Activated T-cell treated with anti-CD3 and anti-CD28 coated beads, Interleukin-2, amount 50 U/mL, for 72 hours (primary cell): ENCODE results near the gene FALEC. TPM values are rescaled to one million over a fixed set of nuclear protein-coding genes. Genes with fewer than 3 reads are reported as not detected.

Experiments
- ATAC-seq, 2 donors: fragments of 150-1000 bp; cut with Tn5 transposase; replicated peaks in 1 of 2; 2 replicates each; pipeline ENCODE4 v1.10.0; 2021; ENCODE audit warnings: moderate library complexity in 2 of 2, mild to moderate bottlenecking in 1 of 2
- DNase-seq, 2 donors: peaks; one replicate each; pipeline ENCODE4 v3.0.0; 2021 to 2022; ENCODE audit warnings: mixed read lengths in 1 of 2
- H3K27ac Mint-ChIP-seq: one replicate; pipeline ENCODE4 v1.8.0; 2022; ENCODE audit warnings: mild to moderate bottlenecking, moderate library complexity, mixed read lengths
- H3K27me3 Mint-ChIP-seq: one replicate; pipeline ENCODE4 v1.8.0; 2022; ENCODE audit warnings: low read depth, mixed read lengths
- H3K36me3 Mint-ChIP-seq, 2 donors: one replicate each; pipeline ENCODE4 v1.8.0; 2022; ENCODE audit warnings: mixed read lengths in 2 of 2, mild to moderate bottlenecking in 1 of 2; ENCODE audit not compliant: insufficient read depth in 2 of 2
- H3K4me1 Mint-ChIP-seq: one replicate; pipeline ENCODE4 v1.8.0; 2022; ENCODE audit warnings: low read depth, mixed read lengths
- H3K4me3 Mint-ChIP-seq, 2 donors: one replicate each; pipeline ENCODE4 v1.8.0; 2022; ENCODE audit warnings: mild to moderate bottlenecking in 2 of 2, mixed read lengths in 2 of 2, moderate library complexity in 2 of 2
- H3K9me3 Mint-ChIP-seq, 2 donors: one replicate each; pipeline ENCODE4 v1.8.0; 2022; ENCODE audit warnings: mixed read lengths in 2 of 2
- total RNA-seq, 2 donors: library from RNA; stranded (reverse); gene quantifications; one replicate each; pipeline ENCODE4 v1.2.3, GENCODE V29; 2022

Gene FALEC
- total RNA-seq, 2 donors from 2014 or later, result 0.79 TPM; not detected in 1

DNA sequence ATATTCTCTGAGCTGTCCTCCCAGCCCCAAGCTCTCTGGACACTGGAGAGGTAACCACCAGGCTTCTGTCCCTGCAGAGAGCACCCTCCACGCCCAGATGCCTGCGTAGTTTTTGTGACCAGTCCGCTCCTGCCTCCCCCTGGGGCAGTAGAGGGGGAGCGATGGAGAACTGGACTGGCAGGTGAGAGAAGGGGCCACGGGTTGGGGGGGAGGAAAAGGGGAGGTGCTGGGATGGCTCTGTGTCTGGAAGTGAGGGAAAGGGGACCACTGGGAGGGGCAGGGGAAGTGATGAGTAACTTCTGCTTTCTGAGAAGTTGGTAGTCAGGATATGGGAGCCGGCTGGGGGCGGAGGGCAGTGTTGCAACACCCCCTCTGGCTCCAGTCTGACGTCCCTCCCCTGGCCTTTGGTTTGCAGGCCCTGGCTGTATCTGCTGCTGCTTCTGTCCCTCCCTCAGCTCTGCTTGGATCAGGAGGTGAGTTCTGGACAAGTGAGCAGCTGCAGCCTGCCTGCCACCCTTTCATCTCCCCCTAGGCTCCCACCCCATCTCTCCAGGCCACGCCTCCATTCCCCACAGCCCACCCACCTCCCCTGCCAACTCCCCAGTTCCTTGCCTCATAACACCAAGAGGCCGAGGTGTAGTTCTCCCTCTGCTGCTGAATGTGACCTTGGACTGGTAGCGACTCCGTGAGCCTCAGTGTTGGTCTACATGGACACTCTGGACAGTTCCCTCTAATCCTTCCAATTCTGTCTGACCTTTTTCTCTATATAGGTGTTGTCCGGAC lies 36.8 kb downstream of the FALEC start:
- H3K27me3 Mint-ChIP-seq, result peaks cover 14% of the 10 kb centered on the region
- H3K4me1 Mint-ChIP-seq, result peaks cover 36% of the 10 kb centered on the region
- ATAC-seq, result peak; percentile 6 to 28
- peak overlapping the region; percentile 13 to 55 for H3K4me3 Mint-ChIP-seq
- peak overlapping the region; percentile 16 for H3K27ac Mint-ChIP-seq
- no peak for DNase-seq
- H3K36me3 Mint-ChIP-seq, result peaks cover 0 to 3% of the 10 kb centered on the region in 2 donors
- no peaks in the 10 kb centered on the region for H3K9me3 Mint-ChIP-seq

DNA sequence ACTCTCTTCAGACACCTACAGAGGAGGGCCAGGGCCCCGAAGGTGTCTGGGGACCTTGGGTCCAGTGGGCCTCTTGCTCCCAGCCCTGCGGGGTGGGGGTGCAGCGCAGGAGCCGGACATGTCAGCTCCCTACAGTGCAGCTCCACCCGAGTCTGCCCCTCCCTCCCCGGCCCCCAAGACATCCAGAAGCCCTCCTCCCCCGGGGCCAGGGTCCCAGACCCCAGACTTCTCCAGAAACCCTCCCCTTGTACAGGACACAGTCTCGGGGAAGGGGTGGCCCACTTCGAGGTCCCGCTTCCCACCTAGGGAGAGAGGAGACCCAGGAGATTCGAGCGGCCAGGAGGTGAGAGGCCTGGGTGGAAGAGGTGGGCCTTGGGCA lies 37.3 kb downstream of the FALEC start:
- peaks cover 14% of the 10 kb centered on the region for H3K27me3 Mint-ChIP-seq
- DNase-seq (no peak), ATAC-seq (no peak)
- no peak overlapping the region for H3K27ac Mint-ChIP-seq
- H3K36me3 Mint-ChIP-seq, result peaks cover 0 to 3% of the 10 kb centered on the region in 2 donors
- no peaks in the 10 kb centered on the region for H3K9me3 Mint-ChIP-seq
- peaks cover 36% of the 10 kb centered on the region for H3K4me1 Mint-ChIP-seq
- peak overlapping the region in 1 of 2 donors; percentile 55 for H3K4me3 Mint-ChIP-seq

DNA sequence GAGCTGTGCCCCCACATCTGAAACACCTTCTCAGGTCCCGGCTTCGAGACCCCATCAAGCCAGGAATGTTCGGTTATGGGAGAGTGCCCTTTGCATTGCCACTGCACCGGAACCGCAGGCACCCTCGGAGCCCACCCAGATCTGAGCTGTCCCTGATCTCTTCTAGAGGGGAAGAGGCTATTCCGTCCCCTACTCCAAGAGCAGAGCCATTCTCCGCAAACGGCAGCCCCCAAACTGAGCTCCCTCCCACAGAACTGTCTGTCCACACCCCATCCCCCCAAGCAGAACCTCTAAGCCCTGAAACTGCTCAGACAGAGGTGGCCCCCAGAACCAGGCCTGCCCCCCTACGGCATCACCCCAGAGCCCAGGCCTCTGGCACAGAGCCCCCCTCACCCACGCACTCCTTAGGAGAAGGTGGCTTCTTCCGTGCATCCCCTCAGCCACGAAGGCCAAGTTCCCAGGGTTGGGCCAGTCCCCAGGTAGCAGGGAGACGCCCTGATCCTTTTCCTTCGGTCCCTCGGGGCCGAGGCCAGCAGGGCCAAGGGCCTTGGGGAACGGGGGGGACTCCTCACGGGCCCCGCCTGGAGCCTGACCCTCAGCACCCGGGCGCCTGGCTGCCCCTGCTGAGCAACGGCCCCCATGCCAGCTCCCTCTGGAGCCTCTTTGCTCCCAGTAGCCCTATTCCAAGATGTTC lies 38.0 kb downstream of the FALEC start:
- peaks cover 14% of the 10 kb centered on the region for H3K27me3 Mint-ChIP-seq

DNA sequence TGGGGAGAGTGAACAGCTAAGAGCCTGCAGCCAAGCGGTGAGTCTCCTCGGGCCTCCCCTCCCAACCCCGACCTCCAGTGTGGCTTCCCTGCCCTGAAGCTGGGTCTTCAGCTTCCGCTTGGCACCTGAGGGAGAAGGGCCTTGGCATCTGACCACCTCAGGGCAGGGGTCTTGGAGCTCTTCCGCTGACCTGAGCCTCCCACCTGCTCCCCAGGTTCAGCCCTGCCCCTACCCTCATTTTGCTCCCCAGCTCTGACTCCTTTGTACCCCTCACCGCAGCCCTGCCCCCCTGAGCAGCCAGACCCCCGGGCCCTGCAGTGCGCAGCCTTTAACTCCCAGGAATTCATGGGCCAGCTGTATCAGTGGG lies 38.5 kb downstream of the FALEC start:
- Mint-ChIP-seq H3K9me3 (no peaks in the 10 kb centered on the region), H3K36me3 (peaks cover 0 to 3% of the 10 kb centered on the region in 2 donors), H3K27ac (no peak overlapping the region), H3K4me1 (peaks cover 32% of the 10 kb centered on the region), H3K27me3 (peaks cover 14% of the 10 kb centered on the region), H3K4me3 (no peak overlapping the region)
- DNase-seq (no peak), ATAC-seq (no peak)

More for the DNA sequence above, 38.0 kb downstream of the FALEC start:
- ATAC-seq, result no peak
- peaks cover 0 to 3% of the 10 kb centered on the region in 2 donors for H3K36me3 Mint-ChIP-seq
- H3K4me3 Mint-ChIP-seq, result no peak overlapping the region
- DNase-seq, result no peak
- H3K9me3 Mint-ChIP-seq, result no peaks in the 10 kb centered on the region
- no peak overlapping the region for H3K27ac Mint-ChIP-seq
- peaks cover 33% of the 10 kb centered on the region for H3K4me1 Mint-ChIP-seq

DNA sequence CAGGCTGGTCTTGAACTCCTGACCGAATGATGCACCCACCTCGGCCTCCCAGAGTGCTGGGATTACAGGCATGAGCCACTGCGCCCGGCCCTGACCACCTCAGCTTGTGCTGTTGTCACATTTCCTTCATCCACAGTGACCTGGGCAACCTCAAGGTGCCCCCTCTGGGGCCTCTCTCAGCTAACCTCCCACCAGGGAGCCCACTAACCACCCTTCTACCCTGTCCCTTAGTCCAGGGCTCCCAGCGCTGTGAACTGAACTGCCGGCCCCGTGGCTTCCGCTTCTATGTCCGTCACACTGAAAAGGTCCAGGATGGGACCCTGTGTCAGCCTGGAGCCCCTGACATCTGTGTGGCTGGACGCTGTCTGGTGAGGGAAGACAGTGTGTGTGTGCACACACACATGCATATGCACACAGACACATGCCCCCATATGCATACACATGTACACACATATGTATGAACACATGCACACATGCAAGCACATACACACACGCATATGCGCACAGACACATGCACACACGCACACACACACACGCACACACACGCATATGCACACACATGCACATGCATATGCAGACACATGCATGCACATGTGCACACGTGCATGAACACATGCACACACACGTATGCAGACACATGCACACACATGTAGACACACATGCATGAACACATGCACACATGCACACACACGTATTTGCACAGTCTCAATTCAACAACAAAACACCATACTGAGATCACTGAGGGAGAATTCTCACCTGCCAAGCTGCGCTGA lies 39.8 kb downstream of the FALEC start:
- Mint-ChIP-seq H3K4me3 (no peak overlapping the region), H3K4me1 (peaks cover 33% of the 10 kb centered on the region), H3K27me3 (peaks cover 8% of the 10 kb centered on the region), H3K36me3 (peaks cover 0 to 3% of the 10 kb centered on the region in 2 donors), H3K9me3 (no peaks in the 10 kb centered on the region), H3K27ac (no peak overlapping the region)
- ATAC-seq (no peak), DNase-seq (no peak)

DNA sequence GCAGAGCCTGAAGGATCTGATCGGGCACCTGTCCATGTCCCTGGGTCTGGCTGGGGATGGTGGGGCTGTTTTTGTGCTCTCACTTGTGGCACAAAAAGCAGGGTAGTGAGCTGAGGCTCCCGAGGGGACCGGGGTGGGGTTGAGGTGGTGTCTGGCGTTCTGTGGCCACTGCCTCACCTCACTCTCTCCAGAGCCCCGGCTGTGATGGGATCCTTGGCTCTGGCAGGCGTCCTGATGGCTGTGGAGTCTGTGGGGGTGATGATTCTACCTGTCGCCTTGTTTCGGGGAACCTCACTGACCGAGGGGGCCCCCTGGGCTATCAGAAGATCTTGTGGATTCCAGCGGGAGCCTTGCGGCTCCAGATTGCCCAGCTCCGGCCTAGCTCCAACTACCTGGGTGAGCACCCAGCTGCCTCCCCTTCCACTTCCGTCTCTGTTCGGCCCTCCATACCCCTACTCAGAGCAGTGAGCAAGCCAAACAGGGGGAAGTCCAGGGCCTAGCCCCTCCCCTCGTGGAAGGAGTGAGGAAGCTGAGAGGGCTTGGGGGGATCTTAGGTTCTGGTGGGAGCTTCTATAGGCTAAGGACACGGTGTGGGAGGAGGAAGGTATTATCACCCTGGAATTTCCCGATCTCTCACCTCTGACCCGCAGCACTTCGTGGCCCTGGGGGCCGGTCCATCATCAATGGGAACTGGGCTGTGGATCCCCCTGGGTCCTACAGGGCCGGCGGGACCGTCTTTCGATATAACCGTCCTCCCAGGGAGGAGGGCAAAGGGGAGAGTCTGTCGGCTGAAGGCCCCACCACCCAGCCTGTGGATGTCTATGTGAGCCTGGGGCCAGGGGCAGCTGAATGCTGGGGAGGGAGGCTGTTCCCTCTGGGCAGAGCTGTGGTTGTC lies 40.7 kb downstream of the FALEC start:
- Mint-ChIP-seq H3K36me3 (peaks cover 0 to 3% of the 10 kb centered on the region in 2 donors), H3K27ac (no peak overlapping the region), H3K9me3 (no peaks in the 10 kb centered on the region), H3K27me3 (peaks cover 5% of the 10 kb centered on the region), H3K4me3 (no peak overlapping the region), H3K4me1 (peaks cover 32% of the 10 kb centered on the region)
- ATAC-seq (no peak), DNase-seq (no peak)

DNA sequence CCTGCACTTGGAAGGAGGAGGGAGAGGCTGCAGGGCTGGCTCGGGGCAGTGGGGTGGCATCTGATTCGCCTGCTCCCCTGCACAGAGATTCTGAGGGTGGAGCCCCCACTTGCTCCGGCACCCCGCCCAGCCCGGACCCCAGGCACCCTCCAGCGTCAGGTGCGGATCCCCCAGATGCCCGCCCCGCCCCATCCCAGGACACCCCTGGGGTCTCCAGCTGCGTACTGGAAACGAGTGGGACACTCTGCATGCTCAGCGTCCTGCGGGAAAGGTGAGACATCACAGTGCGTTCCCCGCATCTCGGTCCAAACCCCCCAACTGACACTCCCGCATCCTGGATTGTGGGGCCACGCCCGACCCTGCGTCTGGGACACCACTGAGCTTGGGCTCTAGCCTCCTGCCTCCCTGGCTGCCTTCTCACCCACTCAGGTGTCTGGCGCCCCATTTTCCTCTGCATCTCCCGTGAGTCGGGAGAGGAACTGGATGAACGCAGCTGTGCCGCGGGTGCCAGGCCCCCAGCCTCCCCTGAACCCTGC lies 41.6 kb downstream of the FALEC start:
- ATAC-seq (no peak), DNase-seq (no peak)
- Mint-ChIP-seq H3K36me3 (peaks cover 0 to 3% of the 10 kb centered on the region in 2 donors), H3K4me1 (peaks cover 28% of the 10 kb centered on the region), H3K27me3 (no peaks in the 10 kb centered on the region), H3K9me3 (no peaks in the 10 kb centered on the region), H3K4me3 (no peak overlapping the region), H3K27ac (no peak overlapping the region)

DNA sequence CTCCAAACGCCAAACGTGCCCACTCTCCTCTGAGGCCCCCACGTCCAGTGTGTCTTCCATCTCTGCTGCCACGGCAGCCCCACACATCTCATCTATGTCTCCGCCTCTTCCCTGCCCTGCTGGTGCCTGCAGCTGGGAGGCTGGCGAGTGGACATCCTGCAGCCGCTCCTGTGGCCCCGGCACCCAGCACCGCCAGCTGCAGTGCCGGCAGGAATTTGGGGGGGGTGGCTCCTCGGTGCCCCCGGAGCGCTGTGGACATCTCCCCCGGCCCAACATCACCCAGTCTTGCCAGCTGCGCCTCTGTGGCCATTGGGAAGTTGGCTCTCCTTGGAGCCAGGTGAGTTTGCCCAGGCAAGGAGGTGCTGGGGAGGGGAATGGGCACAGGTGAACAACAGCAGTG lies 42.3 kb downstream of the FALEC start:
- DNase-seq, result no peak
- Mint-ChIP-seq H3K4me1 (peaks cover 28% of the 10 kb centered on the region), H3K9me3 (no peaks in the 10 kb centered on the region), H3K36me3 (peaks cover 0 to 4% of the 10 kb centered on the region in 2 donors), H3K4me3 (no peak overlapping the region), H3K27me3 (no peaks in the 10 kb centered on the region), H3K27ac (no peak overlapping the region)
- ATAC-seq, result no peak

DNA sequence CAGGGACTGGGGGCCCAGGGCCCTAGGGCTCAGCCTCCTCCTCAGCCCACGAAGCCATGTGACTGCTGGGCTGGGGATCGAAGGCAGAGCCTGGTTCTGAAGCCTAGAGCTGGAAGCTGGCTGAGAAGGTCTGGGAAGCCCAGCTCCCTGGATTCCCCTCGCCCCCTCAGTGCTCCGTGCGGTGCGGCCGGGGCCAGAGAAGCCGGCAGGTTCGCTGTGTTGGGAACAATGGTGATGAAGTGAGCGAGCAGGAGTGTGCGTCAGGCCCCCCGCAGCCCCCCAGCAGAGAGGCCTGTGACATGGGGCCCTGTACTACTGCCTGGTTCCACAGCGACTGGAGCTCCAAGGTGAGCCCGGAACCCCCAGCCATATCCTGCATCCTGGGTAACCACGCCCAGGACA lies 42.8 kb downstream of the FALEC start:
- Mint-ChIP-seq H3K27me3 (no peaks in the 10 kb centered on the region), H3K9me3 (no peaks in the 10 kb centered on the region), H3K27ac (no peak overlapping the region), H3K4me1 (peaks cover 31% of the 10 kb centered on the region), H3K4me3 (no peak overlapping the region), H3K36me3 (peaks cover 0 to 4% of the 10 kb centered on the region in 2 donors)
- ATAC-seq (no peak), DNase-seq (no peak)

DNA sequence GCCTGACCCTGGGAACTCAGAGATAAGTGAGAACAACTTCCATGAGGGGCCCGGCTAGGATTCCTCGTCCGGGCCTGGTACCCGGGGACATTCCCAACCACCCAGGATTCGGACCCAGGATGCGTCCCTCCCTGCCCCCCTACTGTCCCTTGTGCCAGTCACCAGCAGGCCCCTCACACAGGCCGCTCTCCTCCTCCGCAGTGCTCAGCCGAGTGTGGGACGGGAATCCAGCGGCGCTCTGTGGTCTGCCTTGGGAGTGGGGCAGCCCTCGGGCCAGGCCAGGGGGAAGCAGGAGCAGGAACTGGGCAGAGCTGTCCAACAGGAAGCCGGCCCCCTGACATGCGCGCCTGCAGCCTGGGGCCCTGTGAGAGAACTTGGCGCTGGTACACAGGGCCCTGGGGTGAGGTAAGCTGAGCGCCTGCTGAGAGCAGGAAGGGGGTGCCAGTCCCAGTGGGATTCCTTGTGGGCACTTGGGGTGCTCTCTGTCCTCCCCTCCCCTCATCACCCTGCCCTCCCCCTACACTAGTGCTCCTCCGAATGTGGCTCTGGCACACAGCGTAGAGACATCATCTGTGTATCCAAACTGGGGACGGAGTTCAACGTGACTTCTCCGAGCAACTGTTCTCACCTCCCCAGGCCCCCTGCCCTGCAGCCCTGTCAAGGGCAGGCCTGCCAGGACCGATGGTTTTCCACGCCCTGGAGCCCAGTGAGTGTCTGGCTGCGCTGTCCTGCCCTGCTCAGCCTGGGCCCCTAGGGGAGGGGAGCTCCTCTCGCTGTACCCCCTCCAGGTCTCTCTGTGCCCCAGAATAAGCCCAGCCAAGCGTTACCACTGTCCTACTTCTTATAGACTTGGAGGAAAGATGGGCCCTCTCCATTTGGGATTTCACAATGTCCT lies 43.5 kb downstream of the FALEC start:
- DNase-seq, result no peak
- H3K4me3 Mint-ChIP-seq, result no peak overlapping the region

DNA sequence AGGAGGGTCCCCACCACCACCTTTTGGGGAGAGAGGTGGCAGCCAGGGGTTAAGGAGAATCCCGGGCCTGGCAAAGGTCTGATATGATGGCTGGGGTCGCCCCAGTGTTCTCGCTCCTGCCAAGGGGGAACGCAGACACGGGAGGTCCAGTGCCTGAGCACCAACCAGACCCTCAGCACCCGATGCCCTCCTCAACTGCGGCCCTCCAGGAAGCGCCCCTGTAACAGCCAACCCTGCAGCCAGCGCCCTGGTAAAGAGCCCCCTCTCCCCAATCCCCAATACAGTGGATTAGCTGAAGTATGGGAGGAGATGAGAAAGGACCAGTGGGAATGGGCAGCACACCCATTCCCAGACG lies 44.1 kb downstream of the FALEC start:
- peaks cover 0 to 4% of the 10 kb centered on the region in 2 donors for H3K36me3 Mint-ChIP-seq
- ATAC-seq (no peak), DNase-seq (no peak)
- H3K9me3 Mint-ChIP-seq, result no peaks in the 10 kb centered on the region
- H3K27me3 Mint-ChIP-seq, result no peaks in the 10 kb centered on the region
- H3K27ac Mint-ChIP-seq, result no peak overlapping the region
- H3K4me1 Mint-ChIP-seq, result peaks cover 44% of the 10 kb centered on the region
- peak overlapping the region in 1 of 2 donors; percentile 61 for H3K4me3 Mint-ChIP-seq

More for the DNA sequence above, 43.5 kb downstream of the FALEC start:
- Mint-ChIP-seq H3K27me3 (no peaks in the 10 kb centered on the region), H3K36me3 (peaks cover 0 to 4% of the 10 kb centered on the region in 2 donors), H3K27ac (no peak overlapping the region), H3K4me1 (peaks cover 38% of the 10 kb centered on the region), H3K9me3 (no peaks in the 10 kb centered on the region)
- ATAC-seq, result no peak
